Fibroblast of gingiva (primary cell): Measurements from ENCODE around the gene TNRC18.

Experiments used
- DNase-seq: peaks from one replicate; pipeline ENCODE4 v3.0.0-alpha.2; 2011; ENCODE audit warnings: low read depth

Gene TNRC18

GRCh38 chr7:5451391-5451790 lies 27.8 kb upstream of the TNRC18 start:
- no peak for DNase-seq

- DNase-seq, result no peak
Measured at GRCh38 chr7:5450549-5451327, 27.1 kb upstream of the TNRC18 start.

GRCh38 chr7:5448378-5449037 lies 24.9 kb upstream of the TNRC18 start:
- DNase-seq, result no peak

DNA sequence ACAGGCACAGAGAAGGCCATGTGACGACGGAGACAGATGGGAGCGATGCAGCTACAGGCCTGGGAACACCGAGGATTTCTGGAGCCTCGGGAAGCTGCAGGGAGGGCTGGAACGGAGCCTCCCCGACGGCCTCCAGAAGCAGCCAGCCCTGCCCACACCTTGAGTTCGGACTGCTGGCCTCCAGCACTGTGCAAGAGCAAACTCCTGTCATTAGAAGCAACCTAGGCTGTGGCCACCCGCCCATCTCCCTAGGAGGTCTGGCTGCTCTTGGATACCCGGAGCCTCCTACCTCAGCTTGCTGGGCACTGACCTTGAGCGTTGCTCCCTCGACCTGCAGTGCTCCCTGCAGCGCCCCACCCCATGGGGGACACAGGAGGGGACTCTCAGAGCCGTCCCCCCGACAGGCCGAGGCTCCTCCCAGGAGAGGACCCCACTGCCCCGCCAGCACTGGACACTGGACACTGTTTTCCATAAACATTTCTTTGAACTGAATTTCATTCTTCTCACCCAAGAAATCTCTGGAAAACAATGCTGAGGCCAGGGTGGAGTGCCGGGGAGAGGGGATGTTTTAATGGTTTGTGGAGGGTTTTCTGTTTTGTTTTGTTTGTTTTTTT lies 22.5 kb upstream of the TNRC18 start:
- no peak for DNase-seq

GRCh38 chr7:5443678-5444077 lies 20.0 kb upstream of the TNRC18 start:
- no peak for DNase-seq

DNA sequence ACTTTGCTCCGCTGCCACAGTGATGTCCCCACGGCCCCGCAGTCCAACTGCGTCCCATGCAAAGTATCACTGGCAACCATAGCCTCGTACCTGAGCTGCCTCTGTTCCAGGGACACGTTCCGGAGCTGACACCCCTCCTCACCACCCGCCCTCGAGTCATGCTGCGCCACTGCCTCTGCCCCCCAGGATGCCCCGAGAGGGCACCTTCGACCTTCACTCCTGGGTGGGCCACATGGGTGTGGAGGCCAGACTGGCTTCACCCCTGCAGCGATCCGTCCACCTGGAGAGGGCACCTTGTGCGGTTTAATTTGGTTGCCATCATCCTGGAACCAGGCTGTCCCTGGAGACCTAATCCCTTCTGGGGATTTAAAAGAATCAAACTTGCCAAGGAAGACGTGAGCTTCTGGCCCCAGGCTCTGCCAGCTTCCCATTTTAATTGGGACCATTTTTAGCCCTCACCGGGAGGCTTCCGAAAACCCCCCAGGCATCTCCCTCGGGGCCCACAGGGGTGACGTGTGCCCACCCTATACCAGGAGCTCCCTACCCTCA lies 19.2 kb upstream of the TNRC18 start:
- DNase-seq, result no peak

GRCh38 chr7:5441840-5442503 lies 18.3 kb upstream of the TNRC18 start:
- no peak for DNase-seq

- no peak for DNase-seq
Measured at GRCh38 chr7:5439572-5440496, 16.2 kb upstream of the TNRC18 start.

- no peak for DNase-seq
Measured at GRCh38 chr7:5439209-5439571, 15.6 kb upstream of the TNRC18 start.

GRCh38 chr7:5437987-5438386 lies 14.4 kb upstream of the TNRC18 start:
- DNase-seq, result no peak

- DNase-seq, result no peak
Measured at GRCh38 chr7:5437348-5437892, 13.8 kb upstream of the TNRC18 start.

DNA sequence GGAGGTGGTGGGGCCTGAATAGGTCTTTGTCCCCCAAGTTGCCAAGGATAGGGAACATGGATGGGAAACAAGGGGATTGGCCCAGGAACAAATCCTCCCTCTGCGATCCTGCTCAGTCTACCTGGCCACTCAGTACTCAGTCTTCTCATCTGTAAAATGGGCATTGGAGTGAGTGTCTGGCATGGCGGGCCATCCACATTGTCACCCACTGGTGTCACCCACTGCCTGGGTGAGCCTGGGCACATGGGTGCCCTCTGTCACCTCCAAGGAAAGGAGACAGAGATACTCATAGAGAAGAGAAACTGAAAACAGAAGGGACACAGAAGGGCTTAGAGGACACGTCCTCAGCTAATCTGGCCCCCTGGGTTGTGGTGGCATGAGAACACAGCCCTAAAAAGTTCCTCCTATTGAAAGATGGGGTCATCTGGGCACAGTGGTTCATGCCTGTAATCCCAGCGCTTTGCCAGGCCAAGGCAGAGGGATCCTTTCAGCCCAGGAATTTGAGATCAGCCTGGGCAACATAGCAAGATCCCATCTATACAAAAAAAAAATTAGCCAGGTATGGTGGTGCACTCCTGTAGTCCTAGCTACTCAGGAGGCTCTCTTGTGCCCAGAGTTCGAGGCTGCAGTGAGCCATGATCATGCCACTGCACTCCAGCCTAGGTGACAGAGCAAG lies 12.5 kb upstream of the TNRC18 start:
- no peak for DNase-seq

DNA sequence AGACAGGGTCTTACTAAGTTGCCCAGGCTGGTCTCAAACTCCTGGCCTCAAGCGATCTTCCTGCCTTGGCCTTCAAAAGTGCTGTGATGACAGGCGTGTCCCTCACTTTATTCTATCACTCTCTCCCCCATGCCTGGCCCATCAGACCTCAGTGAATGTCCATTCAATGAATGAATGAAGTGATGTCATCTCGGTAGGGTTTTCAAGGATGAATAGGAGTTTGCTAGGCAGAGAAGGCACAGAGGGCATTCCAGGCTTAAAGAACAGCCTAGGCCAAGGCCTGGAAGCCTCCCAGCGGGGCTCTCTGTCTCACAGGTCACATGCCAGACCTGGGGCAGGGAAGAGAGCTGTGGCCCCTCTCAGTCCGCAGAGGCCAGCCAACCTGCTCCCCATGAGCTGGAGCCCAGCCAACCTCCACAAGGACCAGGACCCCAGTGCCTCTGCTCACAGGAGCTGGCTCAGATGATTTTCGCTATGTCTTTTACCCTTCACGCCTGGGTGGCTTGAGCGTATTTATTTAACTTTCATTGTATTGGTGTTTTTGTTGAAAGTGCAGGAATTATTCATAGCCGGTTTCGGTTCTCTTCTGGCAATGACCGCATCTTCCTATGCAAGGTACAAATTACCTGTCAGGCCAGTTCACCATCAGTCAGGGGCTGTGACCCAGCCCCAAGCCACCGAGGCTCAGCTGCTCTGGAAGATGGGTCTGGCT lies 11.8 kb upstream of the TNRC18 start:
- no peak for DNase-seq

DNA sequence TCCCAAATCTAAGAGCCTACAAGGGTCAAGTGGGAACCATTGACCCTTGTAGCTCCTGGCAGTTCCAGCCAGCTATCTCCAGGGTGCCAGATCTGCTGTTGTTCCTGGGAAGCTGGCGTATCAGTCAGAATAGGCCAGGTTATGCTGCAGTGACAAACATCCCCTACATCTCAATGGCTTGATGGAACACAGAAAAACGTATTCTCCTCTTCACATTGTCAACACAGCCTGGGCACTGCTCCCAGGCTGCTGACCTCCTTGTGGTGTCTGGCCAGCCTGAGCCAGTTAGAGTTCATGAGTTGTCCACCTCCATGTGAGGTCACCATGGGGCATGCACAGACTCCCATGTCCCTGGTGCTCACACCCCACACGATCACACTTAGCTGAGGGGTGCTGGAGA lies 9.5 kb upstream of the TNRC18 start:
- DNase-seq, result no peak

GRCh38 chr7:5432691-5433090 lies 9.1 kb upstream of the TNRC18 start:
- DNase-seq, result no peak

DNA sequence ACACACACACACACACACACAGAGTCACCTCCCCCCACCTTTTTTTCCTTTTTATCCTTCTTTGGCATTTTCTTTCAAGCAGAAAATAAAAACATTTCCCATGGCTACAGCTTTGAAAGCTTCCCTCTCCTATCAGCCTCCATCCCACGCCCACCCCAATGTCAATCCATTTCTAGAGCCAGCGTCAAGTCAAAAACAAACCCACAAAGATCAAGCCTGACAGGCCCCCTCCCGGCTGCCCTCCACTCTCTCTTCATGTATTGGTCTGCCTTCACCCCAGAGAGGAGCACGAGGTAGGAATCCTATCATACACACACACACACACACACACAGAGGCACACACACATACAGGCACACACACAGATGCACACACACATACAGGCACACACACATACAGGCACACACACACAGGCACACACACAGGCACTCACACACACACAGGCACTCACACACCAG lies 8.0 kb upstream of the TNRC18 start:
- no peak for DNase-seq

GRCh38 chr7:5430612-5430947 lies 6.9 kb upstream of the TNRC18 start:
- DNase-seq, result no peak

DNA sequence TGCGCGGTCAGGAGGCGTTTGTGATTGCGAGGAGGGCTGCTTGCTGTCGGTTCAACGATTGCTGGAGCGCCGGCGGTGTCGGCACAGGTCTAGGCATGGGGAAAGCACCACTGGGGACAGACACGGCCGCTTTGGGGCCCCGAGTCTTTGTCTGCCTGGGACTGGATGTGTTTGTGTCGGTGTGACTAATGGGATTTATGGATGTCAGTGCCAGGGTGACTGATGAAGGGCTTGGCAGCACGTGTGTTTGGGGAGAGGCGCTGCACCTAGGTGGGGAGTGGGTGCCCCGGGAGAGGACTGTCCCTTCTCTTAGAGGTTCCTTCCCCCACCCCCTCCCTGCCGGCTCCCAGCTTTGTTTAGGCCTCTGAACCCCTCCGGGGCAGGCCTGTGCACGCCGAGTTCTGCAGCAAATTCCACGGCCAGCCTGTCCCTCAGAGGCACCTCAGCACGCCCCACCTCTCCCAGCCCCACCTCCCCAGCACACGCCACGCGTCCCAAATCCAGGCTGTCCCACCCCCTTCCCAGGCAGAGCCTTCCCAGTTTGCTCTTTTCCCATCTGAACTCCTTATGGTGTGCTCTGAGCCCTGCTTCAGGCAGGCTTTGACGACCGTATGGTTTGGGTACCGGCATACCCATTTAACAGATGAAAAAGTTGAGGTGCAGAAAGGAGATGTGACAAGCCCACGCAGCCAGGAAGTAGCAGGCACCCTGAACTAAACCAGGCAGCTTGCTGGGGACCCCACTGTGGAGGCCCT lies 6.4 kb upstream of the TNRC18 start:
- DNase-seq, result peak; percentile 61

GRCh38 chr7:5429253-5429856 lies 5.7 kb upstream of the TNRC18 start:
- DNase-seq, result peak; percentile 47
